Natural killer cell (primary cell): Measurements from ENCODE around the gene ROR1. TPM values are rescaled to one million over a fixed set of nuclear protein-coding genes. Genes with fewer than 3 reads are reported as not detected.

Experiments used
- ATAC-seq, 3 donors: fragments of 150-1000 bp in 2 of 3; fragments of 200-7000 bp in 1 of 3; cut with Tn5 transposase; 1 replicate in 1 of 3; 2 replicates in 2 of 3; pipeline ENCODE4 v1.10.0; 2021; ENCODE audit warnings: mild to moderate bottlenecking in 2 of 3, moderate library complexity in 2 of 3
- DNase-seq, 2 donors: peaks; one replicate each; pipeline versions ENCODE4 v3.0.0 to v3.0.0-alpha.2; 2013 to 2021; ENCODE audit warnings: mixed read lengths in 1 of 2
- H3K27ac ChIP-seq: one replicate; pipeline ENCODE4 v1.5.1; 2013; ENCODE audit warnings: mild to moderate bottlenecking, low read length
- H3K27me3 ChIP-seq: one replicate; pipeline ENCODE4 v1.6.1; 2013; ENCODE audit warnings: low read length; ENCODE audit not compliant: control insufficient read depth, insufficient read depth
- H3K36me3 ChIP-seq: one replicate; pipeline ENCODE4 v1.6.1; 2013; ENCODE audit warnings: low read length; ENCODE audit not compliant: control insufficient read depth, insufficient read depth
- H3K4me1 ChIP-seq: one replicate; pipeline ENCODE4 v1.6.1; 2013; ENCODE audit warnings: low read length; ENCODE audit not compliant: control insufficient read depth, insufficient read depth
- H3K4me3 ChIP-seq: one replicate; pipeline ENCODE4 v1.5.1; 2013; ENCODE audit warnings: low read length
- H3K9me3 ChIP-seq: one replicate; pipeline ENCODE4 v1.6.1; 2013; ENCODE audit warnings: low read length; ENCODE audit not compliant: control insufficient read depth, insufficient read depth
- H3K27ac Mint-ChIP-seq, 2 donors: one replicate each; pipeline ENCODE4 v1.8.0; 2022; ENCODE audit warnings: mild to moderate bottlenecking in 2 of 2, mixed read lengths in 2 of 2, moderate library complexity in 1 of 2
- H3K27me3 Mint-ChIP-seq, 2 donors: one replicate each; pipeline ENCODE4 v1.8.0; 2022; ENCODE audit warnings: low read depth in 2 of 2, mixed read lengths in 2 of 2
- H3K36me3 Mint-ChIP-seq: one replicate; pipeline ENCODE4 v1.8.0; 2022; ENCODE audit warnings: mixed read lengths
- H3K4me1 Mint-ChIP-seq, 2 donors: one replicate each; pipeline ENCODE4 v1.8.0; 2022; ENCODE audit warnings: mixed read lengths in 2 of 2
- H3K4me3 Mint-ChIP-seq: one replicate; pipeline ENCODE4 v1.8.0; 2022; ENCODE audit warnings: mild to moderate bottlenecking, moderate library complexity, mixed read lengths
- H3K9me3 Mint-ChIP-seq, 2 donors: one replicate each; pipeline ENCODE4 v1.8.0; 2022; ENCODE audit warnings: mixed read lengths in 2 of 2
- CTCF ChIP-seq: fragments of 200-600 bp; IDR thresholded peaks from one replicate; pipeline ENCODE4 v1.8.0; 2022; ENCODE audit warnings: antibody characterized with exemption
- WGBS: methylation state at CpG from one replicate; pipeline ENCODE4 v1.1.7; 2013; ENCODE audit warnings: missing lambda C conversion rate; ENCODE audit not compliant: insufficient coverage; 5-methylcytosine and 5-hydroxymethylcytosine counted together
- intact Hi-C: fragments of 100-400 bp; cut with micrococcal nuclease; formaldehyde crosslinking; loops from one replicate; pipeline ENCODE4 v1.14.2; 2022
- total RNA-seq, 4 donors: library from RNA; stranded (reverse); fragments of 120-200 nt in 1 of 4; gene quantifications; one replicate each; pipeline versions ENCODE4 v1.2.3 to v1.2.4, GENCODE V29; 2013 to 2022

Gene ROR1
- total RNA-seq, 3 donors from 2014 or later (not counting 1 experiment from before 2014, with no cell fraction given): 0.05 to 0.35 (median 0.27) TPM

GRCh38 chr1:63859480-63860275 lies 85.9 kb downstream of the ROR1 start:
- Mint-ChIP-seq H3K9me3 (peaks cover 0 to 2% of the 10 kb centered on the region in 2 donors), H3K27me3 (peaks cover 4 to 16% of the 10 kb centered on the region in 2 donors), H3K27ac (no peak overlapping the region), H3K36me3 (peaks cover 12% of the 10 kb centered on the region), H3K4me3 (no peak overlapping the region), H3K4me1 (no peaks in the 10 kb centered on the region)
- WGBS: 95% methylated on average over 2 of the region's 3 CpGs
- intact Hi-C loops: no loop called here
- no peak for TF ChIP-seq CTCF
- no peak overlapping the region for H3K4me3 ChIP-seq
- no peak overlapping the region for H3K27ac ChIP-seq
- DNase-seq: no peak
- ATAC-seq: no peak
- H3K36me3 ChIP-seq: no peaks in the 10 kb centered on the region
- no peaks in the 10 kb centered on the region for H3K9me3 ChIP-seq
- no peaks in the 10 kb centered on the region for H3K4me1 ChIP-seq
- no peaks in the 10 kb centered on the region for H3K27me3 ChIP-seq

GRCh38 chr1:63861052-63861691 lies 87.4 kb downstream of the ROR1 start:
- Mint-ChIP-seq H3K27ac (no peak overlapping the region), H3K4me3 (no peak overlapping the region), H3K27me3 (peaks cover 4 to 14% of the 10 kb centered on the region in 2 donors), H3K36me3 (peaks cover 9% of the 10 kb centered on the region), H3K4me1 (no peaks in the 10 kb centered on the region), H3K9me3 (peaks cover 0 to 2% of the 10 kb centered on the region in 2 donors)
- Histone ChIP-seq H3K4me1 (no peaks in the 10 kb centered on the region), H3K4me3 (no peak overlapping the region), H3K27ac (no peak overlapping the region), H3K9me3 (no peaks in the 10 kb centered on the region), H3K27me3 (no peaks in the 10 kb centered on the region), H3K36me3 (no peaks in the 10 kb centered on the region)
- WGBS: 87% methylated on average over 5 of the region's 6 CpGs
- DNase-seq (no peak), ATAC-seq (no peak)
- TF ChIP-seq CTCF: no peak
- intact Hi-C loops: no loop called here

- H3K36me3 Mint-ChIP-seq: no peaks in the 10 kb centered on the region
- intact Hi-C loops: no loop called here
- Histone ChIP-seq H3K36me3 (no peaks in the 10 kb centered on the region), H3K4me3 (no peak overlapping the region), H3K4me1 (no peaks in the 10 kb centered on the region), H3K27me3 (no peaks in the 10 kb centered on the region), H3K9me3 (no peaks in the 10 kb centered on the region), H3K27ac (no peak overlapping the region)
- H3K4me1 Mint-ChIP-seq: no peaks in the 10 kb centered on the region
- ATAC-seq: no peak
- no peak overlapping the region for H3K27ac Mint-ChIP-seq
- peaks cover 0 to 5% of the 10 kb centered on the region in 2 donors for H3K27me3 Mint-ChIP-seq
- TF ChIP-seq CTCF: no peak
- DNase-seq: no peak
- H3K9me3 Mint-ChIP-seq: no peaks in the 10 kb centered on the region
- H3K4me3 Mint-ChIP-seq: no peak overlapping the region
- 92% methylated on average over 3 of the region's 3 CpGs for WGBS
These were observed 89.3 kb downstream of the ROR1 start for GRCh38 chr1:63863145-63863544.
